Occipital lobe (tissue), 2 donors: ENCODE data around the gene MYH15. TPM values are rescaled to one million over a fixed set of nuclear protein-coding genes. Genes with fewer than 3 reads are reported as not detected.

Source experiments
- DNase-seq: peaks from one replicate; lab custom pipeline; 2025; lab: John Stamatoyannopoulos, UW
- total RNA-seq: library from RNA; depleted of rRNA; stranded (reverse); fragments of >200 nt; gene quantifications from one replicate; pipeline ENCODE4 v1.2.3, GENCODE V29; 2014

MYH15 gene
- 0.31 TPM for total RNA-seq

DNA sequence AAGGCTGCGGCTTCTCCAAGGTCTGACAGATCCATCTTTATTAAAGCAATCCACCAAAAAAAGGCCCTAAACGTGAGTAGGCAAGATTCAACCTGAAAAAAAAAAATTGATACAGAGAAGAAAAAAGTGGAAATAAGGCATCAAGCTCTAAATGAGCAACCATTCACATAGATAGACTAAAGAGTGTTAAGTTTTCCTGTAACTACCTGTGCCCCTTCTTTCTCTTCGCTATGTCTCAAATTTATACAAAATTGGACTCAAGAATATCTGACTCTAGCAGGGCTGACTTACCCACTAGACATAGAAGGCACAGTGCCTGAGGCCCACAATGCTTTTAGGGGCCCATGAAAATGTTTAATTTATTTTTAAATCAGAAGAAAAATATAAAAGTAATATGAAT, at the start of gene MYH15:
TSS of gene MYH15 (minus strand) at position 101 of the 400 bp plus-strand sequence. CDS start at position 35, 66 bp downstream.
- no peak for DNase-seq

DNA sequence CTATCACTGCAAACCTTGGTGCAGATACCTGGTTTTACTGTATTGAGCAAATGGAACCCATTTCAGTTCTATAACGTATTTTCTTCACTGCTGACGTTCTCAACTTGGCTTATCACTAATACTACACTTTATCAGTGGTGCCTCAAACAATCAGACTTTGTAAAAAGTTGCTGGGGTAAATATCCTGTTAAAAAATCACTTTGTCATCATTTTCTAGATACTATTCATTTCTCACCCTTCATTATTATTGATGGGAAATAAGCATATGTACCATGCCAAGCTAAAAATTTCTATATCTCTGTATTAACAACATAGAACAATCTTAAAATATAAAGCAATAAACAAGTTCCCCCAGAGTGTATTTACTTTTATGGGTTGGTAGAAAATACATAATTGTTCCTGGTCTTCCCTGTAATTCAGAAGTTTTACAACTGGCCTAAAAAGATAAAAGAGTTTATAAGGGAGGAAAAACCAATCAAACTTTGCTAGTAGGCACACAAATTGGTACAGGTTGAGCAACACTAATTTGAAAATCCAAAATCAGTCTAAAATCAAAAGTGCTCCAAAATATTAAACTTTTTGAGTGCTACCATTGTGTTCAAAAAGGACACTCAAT, 45.7 kb upstream of the MYH15 start:
- no peak for DNase-seq

DNA sequence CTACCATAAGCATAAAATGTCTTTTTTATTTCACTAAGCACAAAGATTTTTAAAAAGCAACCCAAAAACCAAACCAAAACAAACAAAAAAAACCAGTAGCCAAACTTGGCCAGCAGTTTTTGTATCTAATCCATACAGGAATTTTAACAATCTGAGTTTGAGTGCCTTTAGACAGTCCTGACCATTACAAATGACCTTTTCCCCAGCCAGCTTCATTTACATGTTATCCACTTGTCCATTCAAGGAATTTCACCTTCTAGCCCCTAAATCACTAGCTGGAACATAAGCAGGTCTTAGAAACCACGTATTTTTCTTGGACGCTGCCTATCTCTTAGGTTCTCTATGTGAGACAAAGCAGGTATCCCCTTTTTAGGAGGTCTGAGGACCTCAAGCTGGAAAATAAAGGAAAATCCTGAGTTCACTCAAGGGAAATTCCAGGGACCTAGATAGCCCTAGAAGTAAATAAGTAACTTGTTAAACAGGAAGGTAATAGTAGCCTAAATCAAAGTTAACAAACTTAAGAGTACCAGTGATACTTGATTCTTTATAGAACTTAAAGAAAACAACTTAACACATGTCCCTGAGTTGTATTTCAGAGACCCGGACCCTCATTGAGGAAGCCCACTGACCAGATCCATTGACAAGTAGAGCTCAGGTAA, 44.6 kb upstream of the MYH15 start:
- no peak for DNase-seq

DNA sequence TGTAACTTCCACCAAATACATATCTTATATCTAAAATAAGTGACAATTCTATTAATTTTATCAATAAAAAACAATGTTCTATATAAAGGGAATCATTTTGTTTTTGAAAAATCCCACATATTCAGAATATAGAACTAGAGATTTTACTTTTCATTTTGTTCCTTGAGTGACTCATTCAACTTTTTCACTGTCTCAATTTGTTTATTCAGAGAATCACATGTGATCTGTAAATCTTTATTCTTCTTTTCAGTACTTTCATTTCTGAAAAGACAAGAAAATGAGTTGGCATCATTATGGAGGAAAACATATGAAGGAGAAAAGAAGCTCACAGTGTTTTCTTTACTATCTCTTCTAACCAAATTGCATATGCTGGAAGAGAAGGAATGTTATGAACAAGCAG, 43.8 kb upstream of the MYH15 start:
- no peak for DNase-seq

DNA sequence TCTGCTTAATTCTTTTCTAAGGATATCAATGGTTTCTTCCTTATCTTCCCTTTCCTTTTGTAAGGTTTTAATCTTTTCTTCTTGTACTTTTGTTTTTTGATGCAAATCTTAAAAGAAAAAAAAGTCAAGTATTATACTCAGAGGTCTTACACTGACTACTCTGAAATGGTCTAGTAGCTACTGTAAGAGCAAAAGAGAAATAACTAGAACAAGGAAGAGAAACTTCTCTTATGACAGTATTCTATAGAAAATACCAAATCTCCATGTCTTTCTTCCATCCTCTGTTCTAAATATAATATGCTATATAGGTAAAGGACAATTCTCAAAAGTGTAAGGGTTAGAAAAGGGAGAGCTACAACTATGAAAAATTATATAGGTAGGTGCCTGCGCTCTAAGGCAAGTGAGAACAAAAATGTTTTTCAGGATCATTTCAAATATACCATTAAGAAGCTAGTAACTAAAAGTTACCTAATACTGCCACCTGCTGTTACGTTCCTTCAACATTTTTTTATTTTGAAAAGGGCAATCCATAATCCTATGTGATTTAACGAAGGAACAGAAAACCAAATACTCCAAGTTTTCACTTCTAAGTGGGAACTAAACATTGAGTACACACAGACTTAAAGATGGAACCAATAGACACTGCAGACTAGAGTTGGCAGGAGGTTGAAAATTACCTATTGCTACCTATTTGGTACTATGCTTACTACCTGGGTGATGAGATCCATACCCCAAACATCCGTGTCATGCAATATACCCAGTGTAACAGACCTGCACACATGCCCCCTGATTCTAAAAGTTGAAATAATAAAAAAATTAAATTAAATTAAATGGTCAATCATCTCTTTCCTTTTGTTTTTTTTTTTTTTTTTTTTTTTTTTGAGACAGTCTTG, 42.1 kb upstream of the MYH15 start:
- no peak for DNase-seq

DNA sequence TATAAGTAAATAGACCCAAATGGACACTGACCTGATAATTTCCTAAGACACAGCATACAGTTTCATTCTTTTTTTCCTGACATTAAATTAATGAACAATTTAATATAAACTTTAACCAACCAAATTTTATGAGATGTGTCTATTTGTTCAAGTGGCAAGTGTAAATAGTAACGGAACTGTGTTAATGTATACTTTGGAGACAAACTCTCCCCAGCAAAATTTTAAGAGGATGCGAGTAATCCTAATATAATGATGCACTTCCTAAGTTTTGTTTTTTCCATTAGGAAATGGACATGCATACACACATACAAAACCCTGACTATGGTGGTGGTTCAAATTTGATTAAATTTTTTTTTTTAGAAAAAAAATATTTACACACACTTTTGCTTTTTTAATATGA, 38.5 kb upstream of the MYH15 start:
- DNase-seq, result no peak

DNA sequence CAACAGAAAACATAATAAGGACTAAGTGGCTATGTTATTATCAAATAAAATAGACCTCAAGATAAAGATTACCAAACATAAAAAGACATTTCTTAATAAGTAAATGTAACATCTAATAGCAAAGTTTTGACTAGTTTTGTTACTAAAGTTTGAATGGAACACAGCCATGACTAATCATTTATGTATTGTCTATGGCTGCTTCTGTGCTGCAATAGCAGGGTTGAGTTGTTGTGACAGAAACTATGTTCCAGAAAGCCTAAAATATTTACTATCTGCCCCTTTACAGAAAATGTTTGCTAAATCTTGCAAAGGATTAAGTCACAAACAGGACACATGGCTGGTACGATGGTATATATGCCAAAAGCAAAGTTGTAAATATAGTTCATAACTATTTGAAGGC, 37.9 kb upstream of the MYH15 start:
- DNase-seq, result no peak

DNA sequence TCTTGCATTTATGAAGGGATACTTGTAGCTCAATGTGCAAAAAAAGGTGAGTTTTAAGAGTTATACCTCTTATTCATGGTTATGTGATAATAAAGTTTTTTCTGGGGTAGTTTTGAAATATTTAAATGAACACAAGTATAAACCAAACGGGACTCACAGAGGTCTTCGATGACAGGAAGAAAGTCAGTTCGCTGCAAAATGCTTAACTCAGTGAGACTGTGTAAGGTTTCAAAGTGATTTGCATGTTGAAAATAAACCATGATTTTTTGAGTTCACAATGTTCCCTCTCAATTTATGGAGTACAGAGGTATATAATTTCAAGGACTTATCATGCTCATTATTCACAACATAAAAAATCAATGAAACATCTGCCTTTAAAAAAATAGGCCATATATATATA, 36.3 kb upstream of the MYH15 start:
- no peak for DNase-seq

DNA sequence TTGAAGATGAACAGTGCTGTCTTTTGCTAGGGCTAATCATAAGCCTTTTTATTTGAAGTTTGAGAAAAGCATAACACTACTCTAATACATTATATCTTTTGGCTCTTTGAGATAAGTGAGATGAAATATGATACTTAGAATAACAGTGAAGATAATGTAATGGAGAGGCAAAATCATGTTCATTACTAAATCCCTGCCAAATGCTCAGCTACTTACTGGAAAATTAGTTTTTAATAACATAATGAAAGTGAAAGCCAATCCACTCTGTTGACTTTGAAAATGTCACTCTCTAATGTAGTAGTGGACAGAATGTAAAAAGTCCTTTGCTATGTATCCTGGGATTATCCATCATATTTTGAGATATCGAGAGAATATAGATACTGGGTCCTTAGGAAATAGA, 35.9 kb upstream of the MYH15 start:
- DNase-seq, result no peak

DNA sequence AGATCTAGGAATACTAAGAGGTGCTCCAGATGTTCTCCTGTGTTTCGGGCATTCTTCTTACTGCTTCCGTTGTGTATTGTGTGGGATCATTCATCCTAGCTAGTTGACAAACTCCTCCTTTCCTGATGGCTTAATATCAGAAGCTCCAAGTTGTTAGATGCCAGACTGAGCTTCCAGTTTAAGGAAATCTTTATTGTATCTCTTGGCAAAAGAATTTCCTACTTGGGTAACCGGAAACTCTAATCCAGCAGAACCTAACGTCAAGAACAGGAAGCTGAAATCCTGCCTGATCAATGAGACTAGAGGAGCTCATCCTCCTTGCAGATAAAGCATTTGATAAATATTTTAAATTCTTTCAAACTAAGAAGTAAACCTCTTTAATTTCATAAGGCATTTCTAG, 27.7 kb upstream of the MYH15 start:
- DNase-seq, result no peak

DNA sequence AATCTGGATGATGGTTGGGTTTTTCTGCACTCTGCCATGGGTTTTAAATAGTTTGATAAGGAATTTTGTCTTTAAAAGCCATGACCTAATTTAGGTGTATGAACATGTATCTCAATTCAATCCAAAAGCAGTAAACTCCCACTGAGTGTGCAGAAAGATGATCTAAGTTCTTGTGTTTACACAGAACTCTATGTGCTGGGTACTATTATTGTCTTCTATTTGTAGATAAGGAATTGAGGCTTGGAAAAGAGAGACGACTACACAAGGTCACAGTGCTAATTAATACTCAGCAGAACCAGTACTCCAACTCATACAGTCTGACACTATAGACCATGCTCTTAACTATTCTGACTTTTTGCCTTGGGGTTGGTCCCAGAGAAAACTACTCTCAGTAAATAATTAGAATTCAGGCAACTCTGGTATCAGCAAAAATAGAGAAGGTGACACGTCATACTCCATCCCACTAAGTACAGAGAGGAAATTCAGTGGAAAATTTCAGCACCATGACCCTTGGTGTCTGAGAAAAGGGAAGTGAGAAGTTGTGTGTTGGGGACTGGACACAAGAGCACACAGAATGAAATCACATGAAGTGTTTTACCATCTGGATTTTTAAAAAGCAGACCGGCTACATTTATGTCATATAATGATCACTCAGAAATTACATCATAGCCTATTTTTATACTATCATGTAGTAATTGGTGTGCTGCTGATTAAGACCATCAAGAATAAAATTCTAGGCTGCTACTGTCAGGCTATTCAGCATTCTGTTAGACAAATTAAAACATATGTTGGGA, 18.3 kb upstream of the MYH15 start:
- DNase-seq, result no peak

DNA sequence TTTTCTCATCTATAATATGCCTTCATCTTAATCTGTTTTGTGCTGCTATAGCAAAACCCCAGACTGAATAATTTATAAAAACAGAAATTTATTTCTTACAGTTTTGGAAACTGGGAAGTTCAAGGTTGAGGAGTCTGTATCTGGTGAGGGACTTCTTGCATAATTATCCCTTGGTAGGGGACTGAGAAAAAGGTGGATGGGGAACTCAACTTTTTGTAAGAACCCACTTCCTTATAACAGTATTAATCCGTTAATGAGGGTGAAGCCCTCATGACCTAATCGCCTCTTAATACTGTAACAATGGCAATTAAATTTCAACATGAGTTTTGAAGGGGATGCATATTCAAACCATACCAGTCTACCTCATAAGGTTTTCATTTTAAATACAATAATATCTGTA, 17.4 kb upstream of the MYH15 start:
- DNase-seq, result no peak

DNA sequence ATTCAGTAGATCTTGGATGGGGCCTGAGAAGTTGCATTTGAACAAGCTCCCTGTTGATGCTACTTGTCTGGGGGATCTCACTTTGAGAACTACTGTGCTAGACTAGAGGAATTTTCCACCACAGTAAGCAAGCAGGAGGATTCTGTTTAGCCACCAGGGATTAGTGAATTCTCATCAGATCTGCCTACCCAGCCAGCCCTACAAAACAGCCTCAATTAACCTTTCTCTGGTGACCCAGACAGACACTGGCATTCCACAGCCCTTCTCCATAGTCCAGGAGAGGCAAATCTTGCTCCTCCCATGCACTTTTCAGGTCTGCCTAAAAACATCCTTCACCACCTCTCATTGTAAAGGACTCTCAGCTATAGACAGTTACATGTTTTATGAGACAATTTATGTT, 16.7 kb upstream of the MYH15 start:
- DNase-seq, result no peak

DNA sequence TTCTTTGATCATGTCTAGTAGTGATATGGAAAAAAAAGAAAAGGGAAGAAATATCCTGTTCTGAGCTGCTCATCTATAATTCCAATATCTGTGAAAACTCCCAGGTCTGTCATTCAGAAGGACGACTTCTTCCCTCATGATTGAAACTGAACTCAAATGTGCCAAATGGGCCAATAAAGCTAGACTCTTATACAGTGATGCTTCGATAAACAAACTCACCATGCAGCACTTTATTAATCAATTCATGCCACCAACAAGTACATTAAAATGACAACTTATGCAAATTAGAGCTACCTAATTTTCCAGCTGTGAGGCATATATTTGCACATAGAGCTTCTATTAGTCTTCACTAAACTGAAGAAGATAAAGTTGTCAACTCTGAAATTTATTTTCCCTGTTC, 15.6 kb upstream of the MYH15 start:
- DNase-seq, result no peak

DNA sequence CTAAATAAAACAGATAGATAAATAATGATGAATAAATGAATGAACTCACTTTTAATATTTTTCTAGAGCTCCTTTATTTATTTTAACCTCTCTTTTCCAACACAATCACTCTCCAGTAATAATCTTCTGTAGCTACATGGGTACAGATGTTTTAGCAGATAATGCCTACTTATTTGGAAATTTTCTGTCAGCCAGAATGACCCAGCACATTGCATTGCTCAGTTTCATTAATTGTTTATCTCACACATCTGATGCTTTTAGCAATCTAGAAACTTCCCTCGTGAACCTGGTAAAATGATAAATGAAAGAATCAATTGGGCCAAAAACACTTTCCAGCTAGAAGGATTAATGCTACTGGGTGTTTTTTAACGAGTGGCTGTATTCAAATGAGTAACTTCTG, 14.9 kb upstream of the MYH15 start:
- no peak for DNase-seq

DNA sequence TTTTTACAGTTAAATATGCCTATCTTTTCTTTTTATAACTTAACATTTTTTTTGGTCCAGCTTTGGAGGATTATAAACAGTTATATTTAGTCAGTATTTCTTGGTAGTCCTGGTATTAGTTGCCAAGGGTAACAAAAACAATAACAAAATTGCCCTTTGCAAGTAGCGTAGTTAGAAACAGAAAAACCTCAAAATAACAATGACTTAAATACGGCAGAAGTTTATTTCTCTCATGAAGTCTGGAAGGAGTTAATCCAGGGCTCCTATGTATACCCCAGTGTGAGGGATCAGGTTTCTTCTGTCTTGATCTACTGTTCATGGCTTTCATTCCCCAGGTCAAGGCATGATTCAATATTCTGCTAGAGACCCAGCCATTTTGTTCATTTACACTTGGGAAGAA, 14.1 kb upstream of the MYH15 start:
- no peak for DNase-seq

DNA sequence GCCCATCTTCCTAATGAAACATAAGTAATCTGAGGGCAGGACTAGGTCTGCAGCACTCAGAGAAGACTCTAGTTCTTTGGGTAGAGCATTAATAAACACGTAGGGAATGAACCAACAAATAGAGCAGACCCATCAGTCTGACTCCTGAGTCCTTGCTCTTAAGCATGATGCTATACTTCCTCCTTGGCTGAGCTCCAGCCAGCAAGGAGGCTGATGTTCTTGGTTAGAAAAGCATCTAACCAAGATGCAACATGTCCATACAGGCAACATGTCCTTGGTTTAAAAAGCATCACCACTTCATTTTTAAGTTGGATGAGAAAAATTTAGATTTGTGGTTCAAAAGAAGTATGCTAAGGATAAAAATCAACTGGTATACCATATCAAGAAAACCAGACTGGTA, 8.5 kb upstream of the MYH15 start:
- no peak for DNase-seq

DNA sequence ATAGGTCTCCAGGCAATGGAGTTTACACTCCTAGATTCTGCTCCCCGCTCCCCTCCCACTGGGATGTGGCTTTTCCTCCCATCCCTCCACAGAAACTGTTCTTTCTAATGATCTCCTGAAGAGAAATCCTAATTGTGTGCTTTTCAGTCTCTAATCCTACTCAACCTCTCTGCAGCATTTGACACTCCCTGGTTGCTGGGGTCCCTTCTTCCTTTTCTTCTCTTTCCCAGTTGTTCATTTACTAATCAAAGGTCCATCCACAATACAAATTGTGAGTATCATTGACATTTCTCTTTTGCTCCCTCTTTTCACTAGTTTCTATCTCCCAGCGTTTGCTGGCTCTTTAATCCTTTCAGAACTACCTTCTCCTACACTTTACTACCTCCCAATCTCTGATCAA, 6.5 kb upstream of the MYH15 start:
- DNase-seq, result no peak

DNA sequence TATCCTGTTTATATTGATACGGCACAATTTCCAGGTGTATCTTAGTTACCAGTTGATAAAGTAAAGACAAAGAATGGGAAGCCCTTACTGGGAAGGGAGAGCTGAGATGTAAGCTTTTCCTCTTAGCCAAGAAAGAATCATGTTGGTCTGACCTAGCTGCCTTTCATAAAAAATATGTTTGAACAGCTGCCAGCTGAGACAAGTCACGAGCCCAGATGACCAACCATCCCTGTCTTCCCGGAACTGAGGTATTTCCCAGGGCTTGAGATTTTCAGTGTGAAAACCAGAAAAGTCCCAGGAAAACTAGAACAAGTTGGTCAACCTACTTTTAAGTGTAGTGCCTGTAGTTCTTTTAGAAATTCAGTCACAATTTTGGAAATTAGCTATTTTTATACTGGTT, 3.6 kb upstream of the MYH15 start:
- DNase-seq, result no peak

DNA sequence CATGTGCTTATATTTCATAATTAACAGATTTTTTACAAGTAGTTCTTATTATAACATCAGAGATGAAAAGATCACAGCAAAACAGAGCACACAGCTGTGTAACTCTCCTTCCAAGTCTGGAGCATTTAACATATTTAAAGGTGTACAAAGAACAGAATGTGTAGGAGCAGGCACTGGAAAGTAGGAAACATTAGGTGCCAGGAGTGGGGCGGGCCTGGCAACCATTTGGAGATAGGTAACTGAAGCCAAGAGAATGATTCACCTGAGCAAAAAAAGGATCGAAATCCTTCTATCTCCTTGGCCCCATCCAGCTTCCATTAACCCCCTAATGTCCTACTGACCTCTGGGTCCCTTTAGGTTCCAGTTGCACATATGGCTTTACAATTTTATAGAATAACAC, 2.3 kb upstream of the MYH15 start:
- no peak for DNase-seq

DNA sequence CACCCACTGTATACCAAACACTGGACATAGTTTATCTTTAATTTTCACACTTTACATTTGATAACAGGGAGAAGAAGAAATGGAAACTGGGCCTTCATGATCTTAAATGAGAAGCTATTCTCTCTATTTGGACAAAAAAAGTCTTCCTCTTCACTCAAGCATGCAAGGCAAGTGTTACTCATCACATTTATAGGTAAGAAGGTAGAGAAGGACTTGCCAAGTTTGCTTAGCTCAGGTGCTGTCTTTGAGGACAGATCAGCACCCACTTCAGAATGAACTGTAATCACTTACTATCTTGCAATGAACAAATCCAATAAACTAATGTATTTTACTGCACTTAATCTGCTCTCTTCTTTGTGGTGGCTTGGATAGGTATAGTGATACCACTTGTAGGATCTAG, 1.1 kb upstream of the MYH15 start:
- DNase-seq, result no peak

DNA sequence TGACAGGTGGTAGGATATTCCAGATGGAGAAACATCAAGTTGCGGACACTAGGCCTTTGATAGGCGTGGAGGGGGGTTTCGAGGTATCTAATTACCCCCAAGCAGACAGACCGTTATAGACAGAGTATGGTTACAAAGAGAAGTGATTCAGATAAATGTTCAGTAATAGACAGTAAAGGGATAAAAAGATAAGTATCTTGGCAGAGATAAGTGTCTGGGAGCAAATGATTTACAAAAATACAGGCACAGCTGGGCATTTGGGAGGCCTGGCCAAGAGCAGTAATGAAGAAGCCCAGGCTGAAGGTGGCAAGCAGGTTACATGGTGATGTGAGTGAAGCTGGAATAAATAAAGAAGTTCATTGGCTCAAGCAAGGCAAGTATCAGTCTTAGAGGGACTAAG, 659 bp upstream of the MYH15 start:
- DNase-seq, result no peak
